ENCODE results near the gene LYRM4. TPM values are rescaled to one million over a fixed set of nuclear protein-coding genes. Genes with fewer than 3 reads are reported as not detected.

Gene LYRM4
- total RNA-seq, 1 donor from 2014 or later: 27.8 TPM

DNA sequence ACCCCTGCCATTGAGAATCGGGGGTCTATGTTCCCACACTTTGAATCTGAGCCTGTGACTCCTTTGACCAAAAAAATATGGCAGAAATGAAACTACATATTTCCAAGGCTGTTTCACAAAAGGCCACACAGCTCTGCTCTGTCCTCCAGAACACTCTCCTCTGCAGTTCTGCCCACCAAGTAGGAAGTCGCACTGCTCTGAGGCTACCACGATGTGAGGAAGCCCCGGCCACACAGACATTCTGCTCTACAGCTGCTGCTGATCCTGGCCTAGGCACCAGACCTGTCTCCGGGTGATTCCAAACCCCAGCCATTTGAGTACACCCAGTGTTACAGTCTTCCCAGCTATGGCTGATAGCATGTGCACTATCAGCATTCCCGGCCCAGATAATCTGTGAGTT, 85.1 kb downstream of the LYRM4 start:
- Histone ChIP-seq H3K4me3 (ENCODE audit: low read depth, low read length) (no peak overlapping the region), H3K27me3 (ENCODE audit: control insufficient read depth, insufficient read depth, low read length) (no peaks in the 10 kb centered on the region), H3K36me3 (ENCODE audit: control insufficient read depth, insufficient read depth, low read length) (no peaks in the 10 kb centered on the region)
- DNase-seq (ENCODE audit: low read depth): no peak
- TF ChIP-seq, protein P1, sequence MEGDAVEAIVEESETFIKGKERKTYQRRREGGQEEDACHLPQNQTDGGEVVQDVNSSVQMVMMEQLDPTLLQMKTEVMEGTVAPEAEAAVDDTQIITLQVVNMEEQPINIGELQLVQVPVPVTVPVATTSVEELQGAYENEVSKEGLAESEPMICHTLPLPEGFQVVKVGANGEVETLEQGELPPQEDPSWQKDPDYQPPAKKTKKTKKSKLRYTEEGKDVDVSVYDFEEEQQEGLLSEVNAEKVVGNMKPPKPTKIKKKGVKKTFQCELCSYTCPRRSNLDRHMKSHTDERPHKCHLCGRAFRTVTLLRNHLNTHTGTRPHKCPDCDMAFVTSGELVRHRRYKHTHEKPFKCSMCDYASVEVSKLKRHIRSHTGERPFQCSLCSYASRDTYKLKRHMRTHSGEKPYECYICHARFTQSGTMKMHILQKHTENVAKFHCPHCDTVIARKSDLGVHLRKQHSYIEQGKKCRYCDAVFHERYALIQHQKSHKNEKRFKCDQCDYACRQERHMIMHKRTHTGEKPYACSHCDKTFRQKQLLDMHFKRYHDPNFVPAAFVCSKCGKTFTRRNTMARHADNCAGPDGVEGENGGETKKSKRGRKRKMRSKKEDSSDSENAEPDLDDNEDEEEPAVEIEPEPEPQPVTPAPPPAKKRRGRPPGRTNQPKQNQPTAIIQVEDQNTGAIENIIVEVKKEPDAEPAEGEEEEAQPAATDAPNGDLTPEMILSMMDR (IDR thresholded peaks at IDR 0.05; ENCODE audit: insufficient read depth, low read length, poor library complexity, severe bottlenecking): no peak

DNA sequence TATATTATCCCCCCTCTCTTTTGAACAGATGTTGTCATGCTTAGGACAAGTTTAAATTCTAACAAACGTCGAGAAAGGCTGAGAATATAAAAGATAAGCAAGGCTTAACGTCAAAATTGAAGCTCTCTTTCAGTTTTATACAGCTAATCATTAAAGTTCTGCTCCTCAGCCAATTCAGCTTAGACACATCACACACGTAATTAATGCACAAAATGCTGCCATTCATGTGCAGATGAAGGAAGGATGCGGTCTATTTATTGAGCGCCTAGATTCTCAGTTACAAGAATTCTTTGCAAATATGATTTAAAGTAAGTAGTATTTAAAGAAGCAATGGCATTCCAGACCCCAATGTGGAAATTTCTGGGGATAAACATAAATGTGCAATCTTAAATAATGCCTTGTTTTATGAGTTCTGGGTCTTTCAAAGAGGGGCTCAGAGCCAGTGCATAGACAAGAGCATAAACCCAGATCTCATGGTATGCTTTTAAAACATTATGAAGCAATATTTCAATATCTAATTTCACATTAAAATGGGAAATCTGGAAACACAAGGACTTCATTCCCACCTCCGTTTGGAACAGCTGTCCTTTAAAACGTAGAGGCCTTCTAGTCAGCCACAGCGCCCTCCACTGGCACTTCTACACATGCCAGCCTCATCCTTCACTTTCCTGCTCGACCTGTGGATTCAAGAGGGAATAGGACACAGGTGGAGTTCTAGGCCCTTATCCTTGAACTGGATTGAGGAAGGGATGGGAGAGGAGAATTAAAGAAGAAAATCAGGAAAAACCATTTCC, 85.8 kb downstream of the LYRM4 start:
- TF ChIP-seq, protein P1 (IDR thresholded peaks at IDR 0.05; ENCODE audit: insufficient read depth, low read length, poor library complexity, severe bottlenecking): peak; percentile 45
- Histone ChIP-seq H3K36me3 (ENCODE audit: control insufficient read depth, insufficient read depth, low read length) (no peaks in the 10 kb centered on the region), H3K4me3 (ENCODE audit: low read depth, low read length) (no peak overlapping the region), H3K27me3 (ENCODE audit: control insufficient read depth, insufficient read depth, low read length) (no peaks in the 10 kb centered on the region)
- DNase-seq (ENCODE audit: low read depth): no peak

DNA sequence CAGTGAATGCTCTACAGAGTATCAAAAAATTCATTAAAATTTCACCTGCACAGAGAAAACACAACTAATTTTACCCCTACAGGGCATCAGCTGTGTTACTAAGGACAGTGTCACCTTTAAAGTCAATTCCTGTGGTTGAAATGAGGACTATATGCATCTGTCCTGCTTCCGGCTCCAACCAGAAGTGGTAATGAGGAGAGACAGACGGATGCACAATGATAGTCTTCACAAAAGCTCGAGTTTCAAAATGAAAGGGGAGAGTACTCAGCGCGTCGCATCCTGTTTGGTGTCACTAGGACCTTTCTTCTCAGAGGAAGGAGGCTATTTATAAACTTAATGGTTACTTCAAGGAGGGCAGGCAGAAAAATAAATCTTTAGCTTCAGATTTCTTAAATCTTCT, 86.5 kb downstream of the LYRM4 start:
- TF ChIP-seq, protein P1 (IDR thresholded peaks at IDR 0.05; ENCODE audit: insufficient read depth, low read length, poor library complexity, severe bottlenecking): no peak
- H3K4me3 ChIP-seq (ENCODE audit: low read depth, low read length): no peak overlapping the region
- no peaks in the 10 kb centered on the region for H3K36me3 ChIP-seq (ENCODE audit: control insufficient read depth, insufficient read depth, low read length)
- no peaks in the 10 kb centered on the region for H3K27me3 ChIP-seq (ENCODE audit: control insufficient read depth, insufficient read depth, low read length)
- DNase-seq (ENCODE audit: low read depth): no peak

DNA sequence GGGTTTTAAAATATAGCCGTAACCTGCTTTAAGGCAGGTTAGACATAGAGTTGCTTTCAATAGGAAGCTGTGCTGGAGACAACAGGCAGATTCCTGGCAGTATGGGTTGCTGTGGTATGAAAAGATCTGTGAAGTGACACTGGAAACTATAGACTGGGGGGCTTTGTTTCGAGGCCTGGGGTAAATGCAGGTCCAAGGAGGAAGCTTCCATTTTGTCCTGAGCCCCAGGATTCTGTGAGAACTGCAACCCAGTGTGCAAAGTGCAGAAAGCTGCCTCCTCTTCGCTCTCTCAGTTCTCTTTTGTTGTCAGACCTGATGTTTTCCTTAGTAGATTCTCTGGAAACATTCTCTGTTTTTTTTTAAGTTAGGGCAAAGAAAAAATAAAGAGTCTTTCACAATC, 86.9 kb downstream of the LYRM4 start:
- no peak for DNase-seq (ENCODE audit: low read depth)
- Histone ChIP-seq H3K36me3 (ENCODE audit: control insufficient read depth, insufficient read depth, low read length) (no peaks in the 10 kb centered on the region), H3K27me3 (ENCODE audit: control insufficient read depth, insufficient read depth, low read length) (no peaks in the 10 kb centered on the region), H3K4me3 (ENCODE audit: low read depth, low read length) (no peak overlapping the region)
- TF ChIP-seq, protein P1 (IDR thresholded peaks at IDR 0.05; ENCODE audit: insufficient read depth, low read length, poor library complexity, severe bottlenecking): no peak

DNA sequence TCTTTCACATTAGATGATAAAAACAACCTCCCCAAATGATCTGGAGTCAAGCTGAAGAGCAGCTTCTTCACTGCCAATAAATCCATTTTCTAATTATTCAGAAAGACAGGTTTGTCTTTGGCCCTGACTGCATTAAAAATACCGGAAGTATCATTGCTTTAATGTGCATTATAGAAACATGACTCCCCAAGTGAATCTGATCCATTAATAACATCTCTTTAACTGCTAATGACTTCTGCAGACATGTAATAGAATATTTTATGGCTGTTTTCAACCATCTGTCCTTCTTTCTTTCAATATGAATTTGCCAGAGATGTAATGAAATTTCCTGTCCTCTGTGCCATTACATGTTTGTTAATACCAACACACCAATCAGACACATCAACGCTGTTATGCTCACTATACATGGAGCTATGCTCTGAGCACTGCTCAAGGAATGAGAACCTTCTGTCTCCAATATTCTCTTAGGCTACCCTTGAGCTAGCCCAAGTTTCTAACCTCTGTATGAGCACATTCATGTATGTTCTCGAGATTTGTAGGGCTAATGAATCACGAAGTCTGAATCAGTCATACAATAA, 87.8 kb downstream of the LYRM4 start:
- H3K36me3 ChIP-seq (ENCODE audit: control insufficient read depth, insufficient read depth, low read length): no peaks in the 10 kb centered on the region
- no peak for DNase-seq (ENCODE audit: low read depth)
- TF ChIP-seq, protein P1 (IDR thresholded peaks at IDR 0.05; ENCODE audit: insufficient read depth, low read length, poor library complexity, severe bottlenecking): no peak
- H3K4me3 ChIP-seq (ENCODE audit: low read depth, low read length): no peak overlapping the region
- no peaks in the 10 kb centered on the region for H3K27me3 ChIP-seq (ENCODE audit: control insufficient read depth, insufficient read depth, low read length)

Data from kidney epithelial cell (primary cell).